ENCODE results near the gene UBR1.

Gene UBR1

GRCh38 chr15:43086551-43086950 lies 19.3 kb downstream of the UBR1 start:
- TF ChIP-seq EGR1 (IDR thresholded peaks at IDR 0.05), result no peak

GRCh38 chr15:43085921-43086320 lies 19.9 kb downstream of the UBR1 start:
- no peak for TF ChIP-seq CEBPB (IDR thresholded peaks at IDR 0.05)
- no peak for TF ChIP-seq TAF1 (IDR thresholded peaks at IDR 0.05; ENCODE audit: low read depth)
- no peak for TF ChIP-seq YY1 (IDR thresholded peaks at IDR 0.05; ENCODE audit: low read depth)
- TF ChIP-seq ZBTB7A (IDR thresholded peaks at IDR 0.05; ENCODE audit: low read depth), result no peak
- TF ChIP-seq MAX (IDR thresholded peaks at IDR 0.05), result no peak
- TF ChIP-seq TCF12 (IDR thresholded peaks at IDR 0.05; ENCODE audit: low read depth), result no peak
- TF ChIP-seq CREB1 (IDR thresholded peaks at IDR 0.05; ENCODE audit: low read depth), result no peak
- no peak for TF ChIP-seq EGR1 (IDR thresholded peaks at IDR 0.05)
- TF ChIP-seq TEAD4 (IDR thresholded peaks at IDR 0.05), result no peak
- TF ChIP-seq RAD21 (IDR thresholded peaks at IDR 0.05; ENCODE audit: low read depth), result no peak
- no peak for TF ChIP-seq EP300 (IDR thresholded peaks at IDR 0.05; ENCODE audit: borderline replicate concordance)
- no peak for TF ChIP-seq USF1 (IDR thresholded peaks at IDR 0.05)
- TF ChIP-seq REST (IDR thresholded peaks at IDR 0.05; ENCODE audit: low read depth), result no peak
- TF ChIP-seq NFIC (IDR thresholded peaks at IDR 0.05), result no peak
- TF ChIP-seq FOXM1 (IDR thresholded peaks at IDR 0.05; ENCODE audit: borderline replicate concordance, low read depth), result no peak

- no peak for TF ChIP-seq NFIC (IDR thresholded peaks at IDR 0.05)
- TF ChIP-seq YY1 (IDR thresholded peaks at IDR 0.05; ENCODE audit: low read depth), result no peak
- TF ChIP-seq CREB1 (IDR thresholded peaks at IDR 0.05; ENCODE audit: low read depth), result no peak
- no peak for TF ChIP-seq USF1 (IDR thresholded peaks at IDR 0.05)
Measured at GRCh38 chr15:43082509-43082908, 23.3 kb downstream of the UBR1 start.

GRCh38 chr15:43081283-43081682 lies 24.6 kb downstream of the UBR1 start:
- TF ChIP-seq NFIC (IDR thresholded peaks at IDR 0.05), result no peak
- TF ChIP-seq EP300 (IDR thresholded peaks at IDR 0.05; ENCODE audit: borderline replicate concordance), result no peak
- no peak for TF ChIP-seq EGR1 (IDR thresholded peaks at IDR 0.05)
- TF ChIP-seq TCF12 (IDR thresholded peaks at IDR 0.05; ENCODE audit: low read depth), result no peak
- no peak for TF ChIP-seq YY1 (IDR thresholded peaks at IDR 0.05; ENCODE audit: low read depth)
- TF ChIP-seq FOXM1 (IDR thresholded peaks at IDR 0.05; ENCODE audit: borderline replicate concordance, low read depth), result no peak
- TF ChIP-seq USF1 (IDR thresholded peaks at IDR 0.05), result no peak
- no peak for TF ChIP-seq TAF1 (IDR thresholded peaks at IDR 0.05; ENCODE audit: low read depth)
- TF ChIP-seq ZBTB7A (IDR thresholded peaks at IDR 0.05; ENCODE audit: low read depth), result no peak
- no peak for TF ChIP-seq MAX (IDR thresholded peaks at IDR 0.05)
- TF ChIP-seq CEBPB (IDR thresholded peaks at IDR 0.05), result no peak
- TF ChIP-seq CREB1 (IDR thresholded peaks at IDR 0.05; ENCODE audit: low read depth), result no peak
- no peak for TF ChIP-seq RAD21 (IDR thresholded peaks at IDR 0.05; ENCODE audit: low read depth)
- no peak for TF ChIP-seq REST (IDR thresholded peaks at IDR 0.05; ENCODE audit: low read depth)
- TF ChIP-seq TEAD4 (IDR thresholded peaks at IDR 0.05), result no peak

- no peak for TF ChIP-seq TCF12 (IDR thresholded peaks at IDR 0.05; ENCODE audit: low read depth)
- no peak for TF ChIP-seq ZBTB7A (IDR thresholded peaks at IDR 0.05; ENCODE audit: low read depth)
- no peak for TF ChIP-seq FOXM1 (IDR thresholded peaks at IDR 0.05; ENCODE audit: borderline replicate concordance, low read depth)
Measured at GRCh38 chr15:43071451-43071850, 34.4 kb downstream of the UBR1 start.

- TF ChIP-seq RAD21 (IDR thresholded peaks at IDR 0.05; ENCODE audit: low read depth) (no peak), NFIC (IDR thresholded peaks at IDR 0.05) (no peak), FOXM1 (IDR thresholded peaks at IDR 0.05; ENCODE audit: borderline replicate concordance, low read depth) (no peak), TAF1 (IDR thresholded peaks at IDR 0.05; ENCODE audit: low read depth) (no peak), TCF12 (IDR thresholded peaks at IDR 0.05; ENCODE audit: low read depth) (no peak), EP300 (IDR thresholded peaks at IDR 0.05; ENCODE audit: borderline replicate concordance) (no peak), CREB1 (IDR thresholded peaks at IDR 0.05; ENCODE audit: low read depth) (no peak), ZBTB7A (IDR thresholded peaks at IDR 0.05; ENCODE audit: low read depth) (no peak), TEAD4 (IDR thresholded peaks at IDR 0.05) (no peak), MAX (IDR thresholded peaks at IDR 0.05) (no peak), YY1 (IDR thresholded peaks at IDR 0.05; ENCODE audit: low read depth) (no peak), CEBPB (IDR thresholded peaks at IDR 0.05) (no peak), EGR1 (IDR thresholded peaks at IDR 0.05) (no peak), REST (IDR thresholded peaks at IDR 0.05; ENCODE audit: low read depth) (no peak), USF1 (IDR thresholded peaks at IDR 0.05) (no peak)
Measured at GRCh38 chr15:43070893-43071292, 34.9 kb downstream of the UBR1 start.

Measured in Ishikawa (cell line).